ENCODE measurements around the gene TMEM54. TPM values are rescaled to one million over a fixed set of nuclear protein-coding genes. Genes with fewer than 3 reads are reported as not detected.

TMEM54 gene
- polyA plus RNA-seq, 3 donors: 6.1 to 7.9 (median 7.7) TPM

DNA sequence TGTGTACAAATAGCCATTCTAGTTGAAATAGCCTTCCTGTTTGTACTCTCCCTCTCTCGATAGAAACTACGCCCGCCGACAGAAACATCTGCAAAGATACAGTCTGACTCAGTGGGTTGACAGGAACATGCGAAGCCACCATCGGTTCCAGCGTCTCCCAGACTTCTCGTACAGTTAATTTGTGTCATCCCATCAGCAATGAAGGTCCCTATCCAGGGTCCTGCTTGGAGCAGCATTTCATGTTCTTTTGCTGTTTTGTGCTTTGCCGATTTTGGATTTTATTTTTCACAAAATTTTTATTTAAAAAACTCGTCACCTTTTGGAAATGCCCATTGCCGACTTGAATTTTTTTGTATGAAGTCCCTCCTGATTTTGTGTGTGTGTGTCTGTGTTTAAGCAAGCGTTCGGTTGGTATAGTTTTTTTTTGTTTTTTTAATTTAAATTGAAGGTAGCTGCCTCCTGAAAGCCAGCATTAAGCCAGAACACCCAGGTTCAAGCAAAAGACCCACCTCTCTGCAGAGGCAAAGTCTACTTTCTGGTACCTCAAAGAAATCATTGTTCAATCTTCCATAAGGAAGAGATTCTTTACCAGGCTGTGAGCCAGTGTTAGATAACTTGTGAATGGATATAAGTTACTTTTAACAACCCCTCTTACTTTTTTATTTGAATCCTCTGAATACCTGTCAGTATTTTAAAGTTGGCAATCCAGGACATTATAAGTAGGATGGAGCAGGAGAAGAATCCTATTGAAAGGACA lies 45.1 kb downstream of the TMEM54 start:
- no peak for DNase-seq (ENCODE audit: extremely low read depth in 1 of 11, low read depth in 9 of 11, low spot score in 4 of 11)

DNA sequence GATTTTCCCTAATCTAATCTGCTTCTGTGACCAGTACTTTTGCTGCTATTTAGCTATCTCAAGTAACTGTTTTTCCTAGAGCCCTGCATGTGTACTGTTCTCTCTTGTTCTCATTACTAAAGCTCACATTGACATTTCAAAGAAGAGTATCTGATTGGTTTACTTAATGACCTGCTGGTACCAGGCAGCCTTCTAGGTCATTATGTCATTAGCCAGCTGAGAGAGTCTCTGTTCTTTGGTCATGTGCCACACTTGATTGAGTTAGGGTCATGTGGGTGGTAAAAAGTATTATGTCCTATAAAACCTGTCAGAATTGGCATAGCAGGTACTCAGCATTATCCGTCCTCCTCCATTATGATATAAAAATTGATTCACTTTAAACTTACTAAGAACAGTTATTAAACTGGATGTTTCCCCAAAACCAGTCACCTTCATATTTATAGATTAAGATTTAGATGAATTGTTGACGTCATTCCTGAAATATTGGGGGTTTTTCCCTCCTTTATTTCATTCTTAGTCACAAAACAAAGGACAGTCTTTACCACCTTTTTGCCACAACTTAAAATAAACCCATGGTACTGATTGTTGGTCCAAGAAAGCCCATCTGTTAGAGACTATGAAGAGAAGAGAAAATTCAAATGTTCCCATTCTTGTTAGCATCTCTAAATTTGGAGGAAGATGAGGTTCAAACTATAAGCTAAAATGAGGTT lies 52.7 kb downstream of the TMEM54 start:
- no peak for DNase-seq (ENCODE audit: extremely low read depth in 1 of 11, low read depth in 9 of 11, low spot score in 4 of 11)

Other genes starting within 250 kb of the TMEM54 start
- 1 to 10 TPM; 1.3 to 2.0 (median 1.8) TPM for gene SYNC, start 198.6 kb downstream of the TMEM54 start, polyA plus RNA-seq (ENCODE audit: insufficient read length in 3 of 3)
- gene YARS1, start 84.0 kb downstream of the TMEM54 start, polyA plus RNA-seq (ENCODE audit: insufficient read length in 3 of 3): 10 to 100 TPM; 57.3 to 68.0 (median 60.2) TPM
- gene S100PBP, start 83.7 kb downstream of the TMEM54 start, polyA plus RNA-seq (ENCODE audit: insufficient read length in 3 of 3): 10 to 100 TPM; 31.7 to 46.5 (median 37.2) TPM
- gene FNDC5, start 30.5 kb downstream of the TMEM54 start, polyA plus RNA-seq (ENCODE audit: insufficient read length in 3 of 3): 10 to 100 TPM; 46.5 to 56.8 (median 56.2) TPM
- under 1 TPM; 0.31 to 0.95 (median 0.71) TPM for gene HPCA, start 14.9 kb downstream of the TMEM54 start, polyA plus RNA-seq (ENCODE audit: insufficient read length in 3 of 3)
- 10 to 100 TPM; 16.6 to 17.4 (median 16.7) TPM for gene RNF19B, start 63.4 kb upstream of the TMEM54 start, polyA plus RNA-seq (ENCODE audit: insufficient read length in 3 of 3)
- 100 to 1,000 TPM; 199 to 254 (median 217) TPM for gene AK2, start 135.5 kb upstream of the TMEM54 start, polyA plus RNA-seq (ENCODE audit: insufficient read length in 3 of 3)
- 10 to 100 TPM in 1 of 3 donors, 1 to 10 TPM in 2; 7.1 to 10.3 (median 8.2) TPM for gene AZIN2, start 179.8 kb upstream of the TMEM54 start, polyA plus RNA-seq (ENCODE audit: insufficient read length in 3 of 3)

Measured in renal cortex interstitium (tissue), 11 donors.